DMS53 (cell line): ENCODE results near the gene PTCD1.
"Not testable (repeated sequence)": the region's sequence is repeated elsewhere in the genome, so short reads cannot be mapped to it uniquely, and the experiment has no call there.

Source experiments
- DNase-seq: peaks from one replicate; lab custom pipeline; 2025; lab: John Stamatoyannopoulos, UW

Gene PTCD1

DNA sequence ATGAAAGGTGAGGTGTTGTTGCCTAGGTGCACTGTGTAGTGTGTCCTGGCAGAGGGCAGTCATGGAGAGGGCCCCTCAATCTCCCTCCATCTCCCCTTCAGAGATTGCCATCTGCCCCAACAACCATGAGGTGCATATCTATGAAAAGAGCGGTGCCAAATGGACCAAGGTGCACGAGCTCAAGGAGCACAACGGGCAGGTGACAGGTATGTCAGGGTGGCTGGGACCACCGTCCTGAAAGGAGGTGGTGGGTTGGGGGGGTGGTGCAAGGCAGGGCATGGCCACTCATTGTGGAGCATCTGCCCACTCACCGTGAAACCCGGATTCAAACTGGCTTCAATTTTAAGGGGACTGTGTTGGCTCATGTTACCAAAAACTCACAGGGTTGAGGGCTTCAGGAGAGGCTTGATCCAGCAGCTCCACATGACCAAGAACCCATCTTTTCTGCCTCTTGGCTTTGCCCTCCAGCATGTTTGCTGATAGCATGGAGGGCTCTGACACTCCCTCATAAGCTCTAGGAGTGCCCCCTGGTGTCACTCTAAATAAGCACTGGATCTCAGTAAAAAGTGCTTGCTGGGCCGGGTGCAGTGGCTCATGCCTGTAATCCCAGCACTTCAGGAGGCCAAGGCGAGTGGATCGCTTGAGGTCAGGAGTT lies 51.9 kb downstream of the PTCD1 start:
- peak; percentile 62 for DNase-seq

GRCh38 chr7:99385564-99385963 lies 53.0 kb downstream of the PTCD1 start:
- no peak for DNase-seq

- DNase-seq = peak; percentile 69
Observed at GRCh38 chr7:99384523-99384922, 54.1 kb downstream of the PTCD1 start.

- peak; percentile 41 for DNase-seq
Observed at GRCh38 chr7:99383791-99384370, 54.7 kb downstream of the PTCD1 start.

GRCh38 chr7:99383203-99383602 lies 55.4 kb downstream of the PTCD1 start:
- DNase-seq = no peak

- DNase-seq = no peak
Observed at GRCh38 chr7:99381664-99382075, 56.9 kb downstream of the PTCD1 start.

DNA sequence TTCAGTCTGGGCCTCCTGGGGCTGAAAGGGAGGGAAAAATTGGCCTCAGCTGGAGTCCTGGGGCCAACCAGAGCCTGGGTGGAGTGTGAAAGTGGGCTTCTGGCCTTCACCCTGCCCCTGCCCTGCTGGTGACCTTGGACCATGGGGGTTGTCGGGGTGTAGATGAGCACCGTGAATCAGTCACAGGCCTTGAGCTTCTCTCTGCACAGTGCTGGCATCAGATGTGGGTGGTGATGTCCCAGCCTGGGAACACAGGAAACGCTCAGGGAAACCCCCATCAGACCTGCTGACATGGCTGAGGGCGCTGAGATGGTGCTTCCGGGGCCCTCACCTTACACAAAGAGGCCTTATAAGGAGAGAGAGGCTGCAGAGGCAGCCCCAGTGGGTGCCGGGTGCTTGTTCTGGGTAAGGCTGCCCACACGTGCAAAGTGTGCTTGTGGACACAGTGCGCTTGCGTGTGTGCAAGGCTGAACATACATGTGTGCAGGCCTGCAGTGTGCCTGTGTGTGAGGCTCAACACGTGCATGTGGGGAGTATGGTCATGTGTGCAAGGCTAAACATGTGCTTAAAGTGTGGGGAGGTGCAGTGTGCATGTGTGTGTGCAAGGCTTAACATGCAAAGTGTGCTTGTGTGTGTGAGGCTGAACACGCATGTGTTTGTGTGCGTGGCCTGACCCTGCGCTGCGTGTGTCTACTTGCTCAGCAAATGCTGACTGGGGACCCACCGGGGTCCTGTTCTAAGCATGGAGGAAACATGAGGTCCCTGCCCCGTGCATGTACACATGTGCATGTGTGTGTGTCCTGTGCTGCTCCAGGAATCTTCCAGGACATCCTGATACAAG lies 57.6 kb downstream of the PTCD1 start:
- DNase-seq = no peak

GRCh38 chr7:99380032-99380822 lies 58.4 kb downstream of the PTCD1 start:
- no peak for DNase-seq

GRCh38 chr7:99379693-99380031 lies 58.9 kb downstream of the PTCD1 start:
- DNase-seq = not testable (repeated sequence)

DNA sequence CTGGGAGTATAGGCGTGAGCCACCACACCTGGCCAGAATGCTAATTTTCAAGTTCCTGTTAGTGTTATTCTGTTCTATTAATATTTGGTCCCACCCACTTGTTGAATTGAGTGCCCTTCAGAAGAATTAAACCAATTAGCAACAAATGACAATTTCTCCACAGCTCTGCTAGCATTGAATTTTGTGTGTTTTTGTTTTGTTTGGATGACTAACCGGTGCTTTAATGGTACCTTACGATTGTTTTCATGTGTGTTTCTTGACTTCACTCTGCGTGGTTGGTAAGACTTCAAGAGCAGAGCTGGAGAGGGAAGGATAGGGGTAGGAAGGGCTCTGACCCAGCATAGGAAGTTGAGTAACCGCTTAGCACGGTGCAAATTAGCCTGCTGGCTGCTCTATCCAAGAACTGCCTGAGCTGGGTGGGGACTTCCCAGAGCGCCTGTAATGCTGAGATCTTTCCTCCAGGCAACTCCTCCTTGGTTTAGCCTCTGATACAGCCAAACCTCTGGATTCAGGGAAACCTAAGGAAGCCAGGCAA lies 59.5 kb downstream of the PTCD1 start:
- DNase-seq = no peak

GRCh38 chr7:99375070-99375807 lies 63.4 kb downstream of the PTCD1 start:
- peak; percentile 87 for DNase-seq

- DNase-seq = peak; percentile 97
Observed at GRCh38 chr7:99374111-99375064, 64.2 kb downstream of the PTCD1 start, which contains the start of gene ARPC1B. Gene ARPC1B, plus strand, starts transcription at chr7:99374730. Its CDS starts 10,985 bp downstream, at chr7:99385715.

GRCh38 chr7:99373091-99374066 lies 65.2 kb downstream of the PTCD1 start:
- DNase-seq = peak; percentile 68

- peak; percentile 94 for DNase-seq
Observed at GRCh38 chr7:99372275-99373090, 66.1 kb downstream of the PTCD1 start.

DNA sequence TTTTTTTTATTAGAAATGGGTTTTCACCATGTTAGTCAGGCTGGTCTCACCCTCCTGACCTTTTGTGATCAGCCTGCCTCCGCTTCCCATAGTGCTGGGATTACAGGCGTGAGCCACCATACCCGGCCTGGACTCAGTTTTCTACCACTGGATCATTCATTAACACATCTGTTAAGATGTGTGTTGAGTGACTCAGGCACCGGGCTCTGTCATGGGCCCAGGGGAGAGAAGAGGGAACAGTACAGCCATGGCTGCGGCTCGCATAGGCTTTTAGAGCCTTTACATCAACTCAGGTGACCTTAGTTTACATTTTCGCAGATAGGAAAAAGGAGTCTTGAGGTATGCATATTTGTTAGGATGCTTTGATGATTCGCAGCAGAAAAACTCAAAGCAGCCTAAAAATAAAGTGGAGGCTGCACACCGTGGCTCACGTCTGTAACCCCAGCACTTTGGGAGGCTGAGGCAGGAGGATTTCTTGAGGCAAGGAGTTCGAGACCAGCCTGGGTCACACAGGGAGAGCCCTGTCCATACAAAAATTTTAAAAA lies 67.2 kb downstream of the PTCD1 start:
- peak; percentile 29 for DNase-seq

DNA sequence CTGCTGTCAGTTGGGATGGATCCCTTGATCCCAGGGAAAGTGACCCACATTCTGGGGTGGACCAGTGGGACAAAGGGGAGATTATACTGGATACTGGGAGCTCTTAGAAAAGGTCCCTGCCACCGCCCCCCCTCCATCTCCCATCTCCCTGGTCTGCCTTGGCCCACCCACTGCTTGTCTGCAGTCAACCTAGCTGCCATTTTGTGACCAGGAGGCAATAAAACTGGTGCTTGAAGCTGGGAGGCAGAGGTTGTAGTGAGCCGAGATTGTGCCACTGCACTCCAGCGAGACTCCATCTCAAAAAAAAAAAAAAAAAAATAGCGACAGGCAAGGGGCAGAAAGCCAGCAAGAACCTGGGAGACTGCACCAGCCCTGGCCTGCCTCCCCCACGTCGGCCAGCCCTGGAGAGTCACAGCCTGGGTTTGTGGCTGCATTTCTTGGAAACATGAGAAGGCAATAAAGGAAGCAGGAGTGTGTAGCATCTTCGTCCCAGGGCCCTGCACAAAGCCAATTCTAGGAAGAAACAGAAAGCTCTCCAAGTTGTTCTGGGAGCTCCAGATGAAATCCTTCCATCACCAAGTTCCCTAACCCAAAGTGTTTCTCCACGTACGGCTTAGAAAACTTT lies 68.7 kb downstream of the PTCD1 start:
- no peak for DNase-seq

- no peak for DNase-seq
Observed at GRCh38 chr7:99368750-99369389, 69.7 kb downstream of the PTCD1 start.
